ENCODE measurements around the gene CERT1.

CERT1 gene

GRCh38 chr5:75433814-75434506 is 77.5 kb downstream of the CERT1 start:
- Mint-ChIP-seq H3K4me3 (no peak overlapping the region), H3K9me3 (no peaks in the 10 kb centered on the region), H3K27ac (ENCODE audit: low read depth) (no peak overlapping the region), H3K27me3 (no peaks in the 10 kb centered on the region), H3K4me1 (no peaks in the 10 kb centered on the region), H3K36me3 (ENCODE audit: insufficient read depth) (peaks cover 6% of the 10 kb centered on the region)
- DNase-seq (ENCODE audit: low spot score in 2 of 2) (no peak), ATAC-seq (replicated peaks; ENCODE audit: extremely low read depth, poor library complexity, severe bottlenecking) (no peak)

- no peaks in the 10 kb centered on the region for H3K9me3 Mint-ChIP-seq
- H3K4me3 Mint-ChIP-seq: no peak overlapping the region
- no peaks in the 10 kb centered on the region for H3K27me3 Mint-ChIP-seq
- no peak for ATAC-seq (replicated peaks; ENCODE audit: extremely low read depth, poor library complexity, severe bottlenecking)
- no peak overlapping the region for H3K27ac Mint-ChIP-seq (ENCODE audit: low read depth)
- H3K4me1 Mint-ChIP-seq: peaks cover 17% of the 10 kb centered on the region
- peaks cover 23% of the 10 kb centered on the region for H3K36me3 Mint-ChIP-seq (ENCODE audit: insufficient read depth)
- no peak for DNase-seq (ENCODE audit: low spot score in 2 of 2)
Measured at GRCh38 chr5:75414241-75414640, 97.2 kb downstream of the CERT1 start.

GRCh38 chr5:75412111-75412990 is 99.1 kb downstream of the CERT1 start:
- Mint-ChIP-seq H3K4me1 (peaks cover 17% of the 10 kb centered on the region), H3K4me3 (no peak overlapping the region), H3K36me3 (ENCODE audit: insufficient read depth) (peaks cover 22% of the 10 kb centered on the region), H3K27me3 (no peaks in the 10 kb centered on the region), H3K27ac (ENCODE audit: low read depth) (no peak overlapping the region), H3K9me3 (no peaks in the 10 kb centered on the region)
- DNase-seq (ENCODE audit: low spot score in 2 of 2) (no peak), ATAC-seq (replicated peaks; ENCODE audit: extremely low read depth, poor library complexity, severe bottlenecking) (no peak)

- no peaks in the 10 kb centered on the region for H3K4me1 Mint-ChIP-seq
- no peak for DNase-seq (ENCODE audit: low spot score in 2 of 2)
- peaks cover 21% of the 10 kb centered on the region for H3K36me3 Mint-ChIP-seq (ENCODE audit: insufficient read depth)
- no peak for ATAC-seq (replicated peaks; ENCODE audit: extremely low read depth, poor library complexity, severe bottlenecking)
- H3K27me3 Mint-ChIP-seq: no peaks in the 10 kb centered on the region
- H3K9me3 Mint-ChIP-seq: no peaks in the 10 kb centered on the region
- no peak overlapping the region for H3K4me3 Mint-ChIP-seq
- no peak overlapping the region for H3K27ac Mint-ChIP-seq (ENCODE audit: low read depth)
Measured at GRCh38 chr5:75405296-75405695, 106.1 kb downstream of the CERT1 start.

GRCh38 chr5:75395277-75395676 is 116.2 kb downstream of the CERT1 start:
- H3K27me3 Mint-ChIP-seq: no peaks in the 10 kb centered on the region
- no peak for ATAC-seq (replicated peaks; ENCODE audit: extremely low read depth, poor library complexity, severe bottlenecking)
- H3K9me3 Mint-ChIP-seq: no peaks in the 10 kb centered on the region
- no peak overlapping the region for H3K4me3 Mint-ChIP-seq
- peaks cover 11% of the 10 kb centered on the region for H3K36me3 Mint-ChIP-seq (ENCODE audit: insufficient read depth)
- H3K27ac Mint-ChIP-seq (ENCODE audit: low read depth): no peak overlapping the region
- H3K4me1 Mint-ChIP-seq: no peaks in the 10 kb centered on the region
- DNase-seq (ENCODE audit: low spot score in 2 of 2): no peak

GRCh38 chr5:75389430-75389829 is 122.0 kb downstream of the CERT1 start:
- H3K27ac Mint-ChIP-seq (ENCODE audit: low read depth): no peak overlapping the region
- no peaks in the 10 kb centered on the region for H3K9me3 Mint-ChIP-seq
- peaks cover 6% of the 10 kb centered on the region for H3K4me1 Mint-ChIP-seq
- H3K27me3 Mint-ChIP-seq: no peaks in the 10 kb centered on the region
- no peak for ATAC-seq (replicated peaks; ENCODE audit: extremely low read depth, poor library complexity, severe bottlenecking)
- H3K36me3 Mint-ChIP-seq (ENCODE audit: insufficient read depth): peaks cover 7% of the 10 kb centered on the region
- DNase-seq (ENCODE audit: low spot score in 2 of 2): no peak
- H3K4me3 Mint-ChIP-seq: no peak overlapping the region

- H3K4me3 Mint-ChIP-seq: no peak overlapping the region
- ATAC-seq (replicated peaks; ENCODE audit: extremely low read depth, poor library complexity, severe bottlenecking): no peak
- peaks cover 6% of the 10 kb centered on the region for H3K4me1 Mint-ChIP-seq
- no peak overlapping the region for H3K27ac Mint-ChIP-seq (ENCODE audit: low read depth)
- no peak for DNase-seq (ENCODE audit: low spot score in 2 of 2)
- no peaks in the 10 kb centered on the region for H3K9me3 Mint-ChIP-seq
- H3K36me3 Mint-ChIP-seq (ENCODE audit: insufficient read depth): peaks cover 8% of the 10 kb centered on the region
- no peaks in the 10 kb centered on the region for H3K27me3 Mint-ChIP-seq
Measured at GRCh38 chr5:75387806-75388205, 123.6 kb downstream of the CERT1 start.

- DNase-seq (ENCODE audit: low spot score in 2 of 2) (no peak), ATAC-seq (replicated peaks; ENCODE audit: extremely low read depth, poor library complexity, severe bottlenecking) (no peak)
- no peaks in the 10 kb centered on the region for H3K27me3 Mint-ChIP-seq
- no peak overlapping the region for H3K4me3 Mint-ChIP-seq
- H3K4me1 Mint-ChIP-seq: no peaks in the 10 kb centered on the region
- peaks cover 28% of the 10 kb centered on the region for H3K36me3 Mint-ChIP-seq (ENCODE audit: insufficient read depth)
- no peaks in the 10 kb centered on the region for H3K9me3 Mint-ChIP-seq
- H3K27ac Mint-ChIP-seq (ENCODE audit: low read depth): no peak overlapping the region
Measured at GRCh38 chr5:75384218-75384617, 127.2 kb downstream of the CERT1 start.

GRCh38 chr5:75381456-75381855 is 130.0 kb downstream of the CERT1 start:
- no peak for DNase-seq (ENCODE audit: low spot score in 2 of 2)
- H3K36me3 Mint-ChIP-seq (ENCODE audit: insufficient read depth): peaks cover 24% of the 10 kb centered on the region
- no peaks in the 10 kb centered on the region for H3K4me1 Mint-ChIP-seq
- H3K27ac Mint-ChIP-seq (ENCODE audit: low read depth): no peak overlapping the region
- no peak overlapping the region for H3K4me3 Mint-ChIP-seq
- H3K9me3 Mint-ChIP-seq: no peaks in the 10 kb centered on the region
- no peaks in the 10 kb centered on the region for H3K27me3 Mint-ChIP-seq
- no peak for ATAC-seq (replicated peaks; ENCODE audit: extremely low read depth, poor library complexity, severe bottlenecking)

GRCh38 chr5:75380099-75380498 is 131.3 kb downstream of the CERT1 start:
- Mint-ChIP-seq H3K27ac (ENCODE audit: low read depth) (no peak overlapping the region), H3K4me3 (no peak overlapping the region), H3K4me1 (no peaks in the 10 kb centered on the region), H3K27me3 (no peaks in the 10 kb centered on the region), H3K36me3 (ENCODE audit: insufficient read depth) (peaks cover 30% of the 10 kb centered on the region), H3K9me3 (no peaks in the 10 kb centered on the region)
- no peak for ATAC-seq (replicated peaks; ENCODE audit: extremely low read depth, poor library complexity, severe bottlenecking)
- DNase-seq (ENCODE audit: low spot score in 2 of 2): no peak

GRCh38 chr5:75375414-75375813 is 136.0 kb downstream of the CERT1 start:
- no peaks in the 10 kb centered on the region for H3K27me3 Mint-ChIP-seq
- H3K4me1 Mint-ChIP-seq: no peaks in the 10 kb centered on the region
- ATAC-seq (replicated peaks; ENCODE audit: extremely low read depth, poor library complexity, severe bottlenecking) (no peak), DNase-seq (ENCODE audit: low spot score in 2 of 2) (no peak)
- peaks cover 28% of the 10 kb centered on the region for H3K36me3 Mint-ChIP-seq (ENCODE audit: insufficient read depth)
- H3K9me3 Mint-ChIP-seq: no peaks in the 10 kb centered on the region
- no peak overlapping the region for H3K27ac Mint-ChIP-seq (ENCODE audit: low read depth)
- no peak overlapping the region for H3K4me3 Mint-ChIP-seq

GRCh38 chr5:75374394-75374814 is 137.0 kb downstream of the CERT1 start:
- H3K9me3 Mint-ChIP-seq: no peaks in the 10 kb centered on the region
- DNase-seq (ENCODE audit: low spot score in 2 of 2) (no peak), ATAC-seq (replicated peaks; ENCODE audit: extremely low read depth, poor library complexity, severe bottlenecking) (no peak)
- no peaks in the 10 kb centered on the region for H3K4me1 Mint-ChIP-seq
- no peaks in the 10 kb centered on the region for H3K27me3 Mint-ChIP-seq
- no peak overlapping the region for H3K4me3 Mint-ChIP-seq
- H3K27ac Mint-ChIP-seq (ENCODE audit: low read depth): no peak overlapping the region
- peaks cover 19% of the 10 kb centered on the region for H3K36me3 Mint-ChIP-seq (ENCODE audit: insufficient read depth)

- H3K27ac Mint-ChIP-seq (ENCODE audit: low read depth): no peak overlapping the region
- H3K4me1 Mint-ChIP-seq: no peaks in the 10 kb centered on the region
- ATAC-seq (replicated peaks; ENCODE audit: extremely low read depth, poor library complexity, severe bottlenecking) (no peak), DNase-seq (ENCODE audit: low spot score in 2 of 2) (no peak)
- no peak overlapping the region for H3K4me3 Mint-ChIP-seq
- H3K27me3 Mint-ChIP-seq: no peaks in the 10 kb centered on the region
- H3K36me3 Mint-ChIP-seq (ENCODE audit: insufficient read depth): peaks cover 18% of the 10 kb centered on the region
- H3K9me3 Mint-ChIP-seq: no peaks in the 10 kb centered on the region
Measured at GRCh38 chr5:75373862-75374261, 137.6 kb downstream of the CERT1 start.
